ENCODE data around the gene MGA.

Gene MGA

GRCh38 chr15:41661078-41661517 lies 893 bp downstream of the MGA start:
- POLR2A ChIA-PET, result interaction anchor here (0.5 to 1.3 kb wide), 3 partner anchors 135 to 311 kb away, joined by 4 to 11 read pairs (median 4); no protein-coding TSS in a partner anchor
- CTCF ChIA-PET, result interaction anchor here (0.9 to 2.2 kb wide), 9 partner anchors 11 to 195 kb away, joined by 3 to 10 read pairs (median 3); partner anchors contain the start of gene MAPKBP1
- TF ChIP-seq, protein P1, sequence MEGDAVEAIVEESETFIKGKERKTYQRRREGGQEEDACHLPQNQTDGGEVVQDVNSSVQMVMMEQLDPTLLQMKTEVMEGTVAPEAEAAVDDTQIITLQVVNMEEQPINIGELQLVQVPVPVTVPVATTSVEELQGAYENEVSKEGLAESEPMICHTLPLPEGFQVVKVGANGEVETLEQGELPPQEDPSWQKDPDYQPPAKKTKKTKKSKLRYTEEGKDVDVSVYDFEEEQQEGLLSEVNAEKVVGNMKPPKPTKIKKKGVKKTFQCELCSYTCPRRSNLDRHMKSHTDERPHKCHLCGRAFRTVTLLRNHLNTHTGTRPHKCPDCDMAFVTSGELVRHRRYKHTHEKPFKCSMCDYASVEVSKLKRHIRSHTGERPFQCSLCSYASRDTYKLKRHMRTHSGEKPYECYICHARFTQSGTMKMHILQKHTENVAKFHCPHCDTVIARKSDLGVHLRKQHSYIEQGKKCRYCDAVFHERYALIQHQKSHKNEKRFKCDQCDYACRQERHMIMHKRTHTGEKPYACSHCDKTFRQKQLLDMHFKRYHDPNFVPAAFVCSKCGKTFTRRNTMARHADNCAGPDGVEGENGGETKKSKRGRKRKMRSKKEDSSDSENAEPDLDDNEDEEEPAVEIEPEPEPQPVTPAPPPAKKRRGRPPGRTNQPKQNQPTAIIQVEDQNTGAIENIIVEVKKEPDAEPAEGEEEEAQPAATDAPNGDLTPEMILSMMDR (IDR thresholded peaks at IDR 0.05; ENCODE audit: control extremely low read depth, extremely low read depth, low read depth, missing control alignments), result no peak
- peak; percentile 23 for DNase-seq (ENCODE audit: extremely low spot score)

DNA sequence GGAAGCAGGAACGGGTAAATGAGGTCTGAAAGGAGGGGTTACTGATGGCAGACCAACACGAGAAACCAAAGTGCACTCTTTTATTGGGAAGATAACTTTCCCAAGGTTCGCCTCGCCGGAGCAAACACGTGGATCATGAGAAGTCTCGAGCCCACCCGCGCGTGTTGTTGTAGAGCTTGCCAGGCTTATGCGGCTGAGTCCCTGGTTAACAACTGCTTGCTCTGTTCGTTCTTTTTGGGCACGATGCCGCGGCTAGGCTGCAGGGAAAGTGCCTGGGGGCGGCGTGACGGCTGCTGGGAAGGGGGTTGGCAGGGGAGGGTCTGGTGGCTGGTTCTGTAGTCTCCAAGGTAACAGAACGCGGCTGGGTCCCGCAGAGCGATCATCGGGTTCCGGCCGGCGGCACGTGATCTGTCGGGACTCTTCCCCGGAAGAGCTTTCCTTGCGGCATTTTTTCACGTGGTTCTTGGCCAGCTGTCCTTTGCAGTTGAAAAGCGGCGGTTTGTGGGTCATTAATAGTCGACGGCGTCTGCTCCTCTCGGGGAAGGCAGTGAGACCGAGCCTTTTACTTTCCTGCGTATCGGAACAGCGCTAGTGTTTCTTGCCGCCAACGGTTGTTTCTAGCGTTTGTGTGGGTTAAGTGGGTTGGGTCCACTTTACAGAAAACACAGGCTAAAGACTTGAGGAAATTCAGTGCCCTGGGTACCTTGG lies 1.5 kb downstream of the MGA start:
- ChIA-PET POLR2A (interaction anchor here (0.6 to 1.3 kb wide), 2 partner anchors 135 to 310 kb away, joined by 4 read pairs; no protein-coding TSS in a partner anchor), CTCF (interaction anchor here (1.2 to 2.2 kb wide), 6 partner anchors 11 to 149 kb away, joined by 3 to 10 read pairs (median 3); partner anchors contain the start of gene MAPKBP1)

DNA sequence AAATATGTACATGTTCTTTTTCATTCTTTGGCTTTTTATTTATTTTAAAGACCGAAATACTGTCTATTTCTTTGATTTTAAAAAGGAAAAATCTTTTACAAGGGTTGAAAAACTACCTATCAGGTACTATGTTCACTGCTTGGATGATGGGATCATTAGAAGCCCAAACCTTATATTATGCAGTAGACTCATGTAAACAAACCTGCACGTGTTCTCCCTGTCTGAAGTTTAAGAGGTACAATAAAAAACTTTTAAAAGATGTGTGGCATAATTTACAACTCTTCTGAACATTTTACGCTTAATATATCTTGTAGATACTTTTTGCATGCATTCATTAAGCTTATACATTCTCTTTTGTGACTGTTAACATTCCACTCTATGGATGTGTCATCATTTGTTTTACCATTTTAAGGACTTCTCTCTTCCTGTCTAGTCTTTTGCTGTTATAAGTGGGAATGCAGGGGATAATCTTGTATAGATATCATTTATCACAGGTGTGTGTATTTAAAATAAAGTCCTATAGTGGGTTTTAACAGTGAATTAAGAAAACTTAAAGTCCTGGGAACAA lies 6.2 kb downstream of the MGA start:
- CTCF ChIA-PET, result no interaction called here
- TF ChIP-seq, protein P1 (IDR thresholded peaks at IDR 0.05; ENCODE audit: control extremely low read depth, extremely low read depth, low read depth, missing control alignments), result no peak
- POLR2A ChIA-PET, result no interaction called here
- no peak for DNase-seq (ENCODE audit: extremely low spot score)

More for the DNA sequence above, 1.5 kb downstream of the MGA start:
- TF ChIP-seq, protein P1 (IDR thresholded peaks at IDR 0.05; ENCODE audit: control extremely low read depth, extremely low read depth, low read depth, missing control alignments), result no peak
- peak; percentile 69 for DNase-seq (ENCODE audit: extremely low spot score)

DNA sequence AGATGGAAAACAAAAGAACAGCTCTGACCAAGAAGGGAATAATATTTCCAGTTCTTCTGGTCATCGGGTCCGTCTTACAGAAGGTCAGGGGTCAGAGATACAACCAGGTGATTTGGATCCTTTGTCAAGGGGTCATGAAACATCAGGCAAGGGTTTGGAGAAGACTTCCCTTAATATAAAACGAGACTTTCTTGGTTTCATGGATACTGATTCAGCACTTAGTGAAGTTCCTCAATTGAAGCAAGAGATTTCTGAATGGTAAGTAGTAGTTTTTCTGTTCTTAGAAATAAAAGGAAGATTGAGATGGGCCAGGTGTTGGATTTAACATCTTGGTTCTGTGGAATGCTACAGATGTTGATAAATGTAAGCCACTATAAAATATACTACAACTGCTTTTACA lies 9.5 kb downstream of the MGA start:
- ChIA-PET POLR2A (no interaction called here), CTCF (interaction anchor here (1.0 kb wide), 1 partner anchor 66 kb away, joined by 3 read pairs; no protein-coding TSS in a partner anchor)
- TF ChIP-seq, protein P1 (IDR thresholded peaks at IDR 0.05; ENCODE audit: control extremely low read depth, extremely low read depth, low read depth, missing control alignments), result no peak
- no peak for DNase-seq (ENCODE audit: extremely low spot score)

DNA sequence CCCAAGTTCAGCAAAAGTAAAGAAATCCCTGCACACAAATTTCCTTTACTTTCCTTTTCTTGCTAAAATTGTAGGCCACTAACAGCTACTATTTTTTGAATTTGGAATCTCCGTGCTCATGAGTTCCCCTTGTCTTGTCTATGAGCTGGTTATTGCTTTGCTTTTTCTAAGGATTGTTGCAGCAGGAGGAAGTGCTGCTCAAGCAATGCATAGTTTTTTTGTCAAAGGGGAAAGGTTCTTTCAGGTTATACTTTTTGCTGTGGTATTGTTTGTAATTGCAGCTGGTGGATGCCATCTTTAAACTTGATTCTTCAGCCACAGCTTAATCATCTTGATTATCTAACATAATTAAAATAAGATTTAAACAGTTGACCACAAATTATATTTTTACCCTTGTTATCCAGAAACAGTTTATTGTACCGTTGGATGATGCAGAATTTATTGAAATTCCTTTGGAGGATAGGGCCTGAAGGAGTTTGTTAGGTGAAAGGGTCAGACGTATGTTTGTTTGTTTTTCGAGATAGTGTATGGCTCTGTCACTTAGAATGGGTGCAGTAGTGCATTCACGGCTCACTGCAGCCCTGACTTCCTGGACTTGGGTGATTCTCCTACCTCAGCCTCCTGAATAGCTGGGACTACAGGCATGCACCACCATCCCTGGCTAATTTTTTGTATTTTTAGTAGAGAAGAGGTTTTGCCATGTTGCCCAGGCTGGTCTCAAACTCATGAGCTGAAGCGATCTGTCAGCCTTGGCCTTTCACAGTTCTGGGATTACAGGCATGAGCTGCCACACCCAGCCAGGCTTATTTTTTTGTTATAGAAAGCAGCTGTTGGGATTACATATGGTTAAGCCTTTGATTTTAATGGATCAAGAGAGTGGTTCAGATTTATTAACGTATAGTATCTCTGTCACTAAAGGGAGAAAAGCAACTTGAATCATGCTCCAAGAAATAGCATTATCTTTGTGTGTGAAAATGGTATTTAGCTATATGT lies 11.7 kb downstream of the MGA start:
- ChIA-PET POLR2A (no interaction called here), CTCF (interaction anchor here (0.9 to 5.1 kb wide), 5 partner anchors 10 to 68 kb away, joined by 3 to 28 read pairs (median 3); partner anchors contain the start of gene MGA)
- TF ChIP-seq, protein P1 (IDR thresholded peaks at IDR 0.05; ENCODE audit: control extremely low read depth, extremely low read depth, low read depth, missing control alignments), result no peak
- DNase-seq (ENCODE audit: extremely low spot score), result no peak
